Measurements from ENCODE around the gene KIF5A.

Gene KIF5A

GRCh38 chr12:57535764-57536596 is 13.9 kb upstream of the KIF5A start:
- H3K4me3 ChIP-seq (ENCODE audit: severe bottlenecking), result no peak overlapping the region
- TF ChIP-seq CTCF (IDR thresholded peaks at IDR 0.05; ENCODE audit: poor library complexity, severe bottlenecking), result no peak
- no peak overlapping the region for H3K27ac ChIP-seq (ENCODE audit: poor library complexity, severe bottlenecking)
- peaks cover 70% of the 10 kb centered on the region for H3K36me3 ChIP-seq (ENCODE audit: low read depth)
- ATAC-seq (ENCODE audit: low read depth) (no peak), DNase-seq (ENCODE audit: low spot score) (no peak)
- H3K27me3 ChIP-seq (ENCODE audit: insufficient read depth, poor library complexity, severe bottlenecking), result no peaks in the 10 kb centered on the region
- H3K9me3 ChIP-seq (ENCODE audit: severe bottlenecking), result no peaks in the 10 kb centered on the region
- H3K4me1 ChIP-seq (ENCODE audit: insufficient read depth, poor library complexity, severe bottlenecking), result no peaks in the 10 kb centered on the region

- peaks cover 70% of the 10 kb centered on the region for H3K36me3 ChIP-seq (ENCODE audit: low read depth)
- no peaks in the 10 kb centered on the region for H3K9me3 ChIP-seq (ENCODE audit: severe bottlenecking)
- no peaks in the 10 kb centered on the region for H3K4me1 ChIP-seq (ENCODE audit: insufficient read depth, poor library complexity, severe bottlenecking)
- ATAC-seq (ENCODE audit: low read depth) (no peak), DNase-seq (ENCODE audit: low spot score) (no peak)
- H3K4me3 ChIP-seq (ENCODE audit: severe bottlenecking), result no peak overlapping the region
- H3K27ac ChIP-seq (ENCODE audit: poor library complexity, severe bottlenecking), result no peak overlapping the region
- H3K27me3 ChIP-seq (ENCODE audit: insufficient read depth, poor library complexity, severe bottlenecking), result no peaks in the 10 kb centered on the region
- TF ChIP-seq CTCF (IDR thresholded peaks at IDR 0.05; ENCODE audit: poor library complexity, severe bottlenecking), result no peak
Measured at GRCh38 chr12:57536597-57536942, 13.3 kb upstream of the KIF5A start.

- H3K27me3 ChIP-seq (ENCODE audit: insufficient read depth, poor library complexity, severe bottlenecking), result no peaks in the 10 kb centered on the region
- TF ChIP-seq CTCF (IDR thresholded peaks at IDR 0.05; ENCODE audit: poor library complexity, severe bottlenecking), result no peak
- ATAC-seq (ENCODE audit: low read depth) (no peak), DNase-seq (ENCODE audit: low spot score) (no peak)
- no peak overlapping the region for H3K27ac ChIP-seq (ENCODE audit: poor library complexity, severe bottlenecking)
- H3K36me3 ChIP-seq (ENCODE audit: low read depth), result peaks cover 58% of the 10 kb centered on the region
- H3K9me3 ChIP-seq (ENCODE audit: severe bottlenecking), result no peaks in the 10 kb centered on the region
- H3K4me3 ChIP-seq (ENCODE audit: severe bottlenecking), result no peak overlapping the region
- H3K4me1 ChIP-seq (ENCODE audit: insufficient read depth, poor library complexity, severe bottlenecking), result no peaks in the 10 kb centered on the region
Measured at GRCh38 chr12:57539134-57539768, 10.6 kb upstream of the KIF5A start.

GRCh38 chr12:57541001-57541400 is 8.8 kb upstream of the KIF5A start:
- peaks cover 7% of the 10 kb centered on the region for H3K4me1 ChIP-seq (ENCODE audit: insufficient read depth, poor library complexity, severe bottlenecking)
- no peak overlapping the region for H3K4me3 ChIP-seq (ENCODE audit: severe bottlenecking)
- no peak for TF ChIP-seq CTCF (IDR thresholded peaks at IDR 0.05; ENCODE audit: poor library complexity, severe bottlenecking)
- peaks cover 55% of the 10 kb centered on the region for H3K36me3 ChIP-seq (ENCODE audit: low read depth)
- no peaks in the 10 kb centered on the region for H3K9me3 ChIP-seq (ENCODE audit: severe bottlenecking)
- H3K27me3 ChIP-seq (ENCODE audit: insufficient read depth, poor library complexity, severe bottlenecking), result no peaks in the 10 kb centered on the region
- ATAC-seq (ENCODE audit: low read depth), result no peak
- H3K27ac ChIP-seq (ENCODE audit: poor library complexity, severe bottlenecking), result no peak overlapping the region
- DNase-seq (ENCODE audit: low spot score), result no peak

GRCh38 chr12:57541717-57542116 is 8.1 kb upstream of the KIF5A start:
- H3K27me3 ChIP-seq (ENCODE audit: insufficient read depth, poor library complexity, severe bottlenecking), result no peaks in the 10 kb centered on the region
- ATAC-seq (ENCODE audit: low read depth) (no peak), DNase-seq (ENCODE audit: low spot score) (no peak)
- no peak overlapping the region for H3K4me3 ChIP-seq (ENCODE audit: severe bottlenecking)
- no peak overlapping the region for H3K27ac ChIP-seq (ENCODE audit: poor library complexity, severe bottlenecking)
- TF ChIP-seq CTCF (IDR thresholded peaks at IDR 0.05; ENCODE audit: poor library complexity, severe bottlenecking), result no peak
- H3K9me3 ChIP-seq (ENCODE audit: severe bottlenecking), result no peaks in the 10 kb centered on the region
- peaks cover 8% of the 10 kb centered on the region for H3K4me1 ChIP-seq (ENCODE audit: insufficient read depth, poor library complexity, severe bottlenecking)
- peaks cover 53% of the 10 kb centered on the region for H3K36me3 ChIP-seq (ENCODE audit: low read depth)

Measured in RWPE2 (cell line).